GM23248 (cell line): ENCODE measurements around the gene POGZ.

Experiments used
- EZH2 ChIP-seq: fragments of 200-600 bp; sonication (generic); IDR thresholded peaks from 2 replicates; pipeline ENCODE4 v1.6.1; 2018; ENCODE audit warnings: antibody characterized with exemption, mild to moderate bottlenecking; ENCODE audit not compliant: insufficient read depth, poor library complexity, severe bottlenecking
- EZH2phosphoT487 ChIP-seq: fragments of 200-600 bp; sonication (generic); IDR thresholded peaks from 2 replicates; pipeline ENCODE4 v1.6.1; 2018; ENCODE audit warnings: antibody characterized with exemption, moderate library complexity, mild to moderate bottlenecking, low read depth; ENCODE audit not compliant: insufficient read depth

DNA sequence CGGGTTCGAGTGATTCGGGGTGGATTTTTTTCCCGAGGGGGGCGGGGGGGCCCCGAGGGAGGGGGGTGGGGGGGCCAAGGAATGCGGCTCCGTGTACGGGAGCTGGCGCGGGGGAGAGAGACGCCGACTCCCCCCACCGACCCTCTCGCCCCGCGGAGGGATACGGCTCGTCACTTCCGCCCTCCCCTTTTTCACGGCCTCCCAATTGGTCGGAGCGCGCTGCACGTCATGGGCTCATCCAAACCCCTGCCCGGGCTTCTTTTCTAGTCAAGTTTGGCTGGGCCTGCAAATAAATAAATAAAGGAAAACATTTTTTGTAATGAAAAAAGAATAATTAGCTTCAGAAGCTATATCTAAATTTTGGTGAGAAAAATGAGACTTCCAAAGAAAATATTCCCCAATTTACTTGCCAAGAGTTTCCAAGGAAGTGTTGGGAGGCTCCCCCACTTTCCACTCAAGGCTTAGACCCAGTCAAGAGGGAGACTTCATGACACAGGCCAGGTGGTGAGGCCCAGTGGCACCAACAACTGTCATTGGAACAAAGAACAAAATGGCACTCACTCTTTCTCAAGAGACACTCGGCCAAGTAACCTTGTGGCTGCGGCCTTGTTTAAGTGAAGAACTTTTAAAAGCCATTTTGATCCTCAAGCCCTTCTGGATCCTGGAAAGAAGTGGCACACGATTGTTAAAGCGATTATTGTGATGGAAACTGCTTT is at the start of gene POGZ:
- no peak for TF ChIP-seq EZH2
- TF ChIP-seq EZH2phosphoT487, result no peak
